Endothelial cell of umbilical vein (primary cell): Measurements from ENCODE around the gene PECR. TPM values are rescaled to one million over a fixed set of nuclear protein-coding genes. Genes with fewer than 3 reads are reported as not detected.

Experiments
- BruUV-seq: library from RNA; stranded (reverse); fragments of 400-500 nt; replicated peaks from 2 replicates; lab custom pipeline; 2021; lab: Mats Ljungman, UMichigan
- CTCF ChIA-PET: fragments of 300-600, 350-600 bp; sonication (Branson Sonifier 250); formaldehyde crosslinking; loops from one replicate; lab custom pipeline; 2021; ENCODE audit warnings: antibody characterized with exemption, inconsistent platforms; lab: Charles Lee
- POLR2A ChIA-PET: fragments of 300-600, 350-600 bp; sonication (Branson Sonifier 250); formaldehyde crosslinking; loops from one replicate; lab custom pipeline; 2021; ENCODE audit warnings: antibody characterized with exemption, inconsistent platforms; lab: Charles Lee
- DNase-seq: peaks from one replicate; pipeline ENCODE4 v3.0.0-alpha.2; 2011; ENCODE audit warnings: low read depth, low spot score
- FAIRE-seq: peaks from 2 replicates; lab custom pipeline; 2011; peaks lifted over from hg19 to GRCh38; lab: Jason Lieb, UNC
- H2AFZ ChIP-seq: 2 replicates; pipeline ENCODE4 v1.6.0; 2012; ENCODE audit warnings: low read depth, low read length, control low read depth, inconsistent platforms
- H3K27ac ChIP-seq: 2 replicates; pipeline ENCODE4 v1.5.1; 2011; ENCODE audit warnings: low read depth, mild to moderate bottlenecking, control low read depth, low read length, moderate library complexity; ENCODE audit not compliant: insufficient read depth
- H3K27me3 ChIP-seq, 2 experiments: 2 replicates each; pipeline versions ENCODE4 v1.6.0 to v1.6.1; 2011; ENCODE audit warnings: low read length in 2 of 2, mixed read lengths in 1 of 2; ENCODE audit not compliant: control insufficient read depth in 2 of 2, insufficient read depth in 2 of 2
- H3K36me3 ChIP-seq, 2 experiments: 2 replicates in 1 of 2; 3 replicates in 1 of 2; pipeline ENCODE4 v1.5.1; 2011; ENCODE audit warnings: low read length in 2 of 2, mild to moderate bottlenecking in 1 of 2, moderate library complexity in 1 of 2; ENCODE audit not compliant: control insufficient read depth in 2 of 2, insufficient read depth in 2 of 2; ENCODE audit errors: extremely low read depth in 1 of 2
- H3K4me1 ChIP-seq: 3 replicates; pipeline ENCODE4 v1.5.1; 2011; ENCODE audit warnings: mild to moderate bottlenecking, low read length; ENCODE audit not compliant: control insufficient read depth, insufficient read depth; ENCODE audit errors: extremely low read depth
- H3K4me2 ChIP-seq: 2 replicates; pipeline ENCODE4 v1.6.1; 2011; ENCODE audit warnings: low read length, control low read depth, mixed read lengths; ENCODE audit not compliant: insufficient read depth
- H3K4me3 ChIP-seq, 3 experiments: fragments of 200-600 bp in 1 of 3; sonication (generic), shearing (Covaris generic) in 1 of 3; replicated peaks in 1 of 3; 2 replicates each; pipeline ENCODE4 v1.5.1; 2011 to 2016; ENCODE audit warnings: control low read depth in 3 of 3, low read length in 3 of 3, mild to moderate bottlenecking in 2 of 3, inconsistent platforms in 1 of 3, low read depth in 1 of 3, moderate library complexity in 1 of 3; ENCODE audit not compliant: insufficient read depth in 1 of 3
- H3K79me2 ChIP-seq: 2 replicates; pipeline ENCODE4 v1.6.0; 2012; ENCODE audit warnings: low read length, inconsistent platforms; ENCODE audit not compliant: control insufficient read depth, insufficient read depth
- H3K9ac ChIP-seq: replicated peaks from 2 replicates; pipeline ENCODE3; 2011; ENCODE audit warnings: low read length, control low read depth; ENCODE audit not compliant: insufficient read depth; ENCODE audit errors: extremely low read depth
- H3K9me1 ChIP-seq: replicated peaks from 3 replicates; pipeline ENCODE4 v1.6.0; 2011; ENCODE audit warnings: mild to moderate bottlenecking, low read length; ENCODE audit not compliant: control insufficient read depth, insufficient read depth; ENCODE audit errors: extremely low read depth
- H3K9me3 ChIP-seq: replicated peaks from 2 replicates; pipeline ENCODE4 v1.5.1; 2012; ENCODE audit warnings: low read length, inconsistent platforms; ENCODE audit not compliant: control insufficient read depth, insufficient read depth
- H4K20me1 ChIP-seq: replicated peaks from 2 replicates; pipeline ENCODE3; 2011; ENCODE audit warnings: mild to moderate bottlenecking, low read length; ENCODE audit not compliant: control insufficient read depth, insufficient read depth; ENCODE audit errors: extremely low read depth
- EZH2 ChIP-seq: IDR thresholded peaks from 2 replicates; pipeline ENCODE4 v1.6.1; 2012; ENCODE audit warnings: borderline replicate concordance, low read depth, mild to moderate bottlenecking, moderate library complexity, low read length, inconsistent platforms; ENCODE audit not compliant: severe bottlenecking
- FOS ChIP-seq: IDR thresholded peaks from 2 replicates; pipeline ENCODE4 v1.6.1; 2011; ENCODE audit warnings: mild to moderate bottlenecking, low read length, moderate library complexity, borderline replicate concordance; ENCODE audit not compliant: insufficient read depth
- GATA2 ChIP-seq: IDR thresholded peaks from 2 replicates; pipeline ENCODE4 v1.7.0; 2011; ENCODE audit warnings: low read depth, mild to moderate bottlenecking, moderate library complexity, mixed read lengths, low read length; ENCODE audit not compliant: insufficient read length, insufficient read depth
- JUN ChIP-seq: IDR thresholded peaks from 2 replicates; pipeline ENCODE4 v1.6.1; 2011; ENCODE audit warnings: borderline replicate concordance, low read depth; ENCODE audit not compliant: insufficient read length, insufficient read depth
- MAX ChIP-seq: IDR thresholded peaks from 2 replicates; pipeline ENCODE4 v1.6.1; 2011; ENCODE audit not compliant: insufficient read depth, insufficient read length
- MYC ChIP-seq: IDR thresholded peaks from one replicate; pipeline ENCODE4 v1.6.1; 2011; ENCODE audit warnings: mild to moderate bottlenecking, low read depth, low read length
- POLR2A ChIP-seq: IDR thresholded peaks from 2 replicates; pipeline ENCODE4 v1.6.1; 2012; ENCODE audit warnings: low read depth, mild to moderate bottlenecking, control low read depth, low read length
- POLR2AphosphoS5 ChIP-seq: IDR thresholded peaks from 2 replicates; pipeline ENCODE4 v1.6.1; 2012; ENCODE audit warnings: low read depth, mild to moderate bottlenecking, control low read depth, low read length, moderate library complexity; ENCODE audit not compliant: insufficient read depth
- dilution Hi-C: fragments of 300-500 bp; cut with MboI; formaldehyde crosslinking; loops from one replicate; pipeline ENCODE4 v1.15.0; 2019; ENCODE audit warnings: low sequenced_read_pairs; ENCODE audit not compliant: extremely low pct_ligation_motif_present
- intact Hi-C: fragments of 100-400 bp; cut with micrococcal nuclease; formaldehyde crosslinking; loops from one replicate; pipeline ENCODE4 v1.10.0; 2022
- polyA plus RNA-seq, 4 experiments: library from polyadenylated mRNA; depleted of rRNA in 3 of 4; stranded (reverse) in 3 of 4; unstranded in 1 of 4; fragments of >200 nt; gene quantifications; 2 replicates each; pipeline versions ENCODE4 v1.2.1 to v1.2.3, GENCODE V29; 2011 to 2012; ENCODE audit warnings: missing spikeins in 1 of 4
- total RNA-seq: library from RNA; stranded (reverse); gene quantifications from 2 replicates; pipeline ENCODE4 v1.2.3, GENCODE V29; 2021
- TF ChIP-seq, protein P1 (sequence below), 2 donors: IDR thresholded peaks; 1 replicate in 1 of 2; 2 replicates in 1 of 2; pipeline ENCODE4 v1.5.1; 2011; ENCODE audit warnings: low read length in 2 of 2, mild to moderate bottlenecking in 2 of 2, moderate library complexity in 2 of 2, control low read depth in 1 of 2, inconsistent platforms in 1 of 2, low read depth in 1 of 2; ENCODE audit not compliant: insufficient read depth in 1 of 2; ENCODE audit errors: extremely low read depth in 1 of 2

Gene PECR
- total and polyA plus RNA-seq, 2 donors (not counting 3 experiments of a cell fraction or from before 2014, with no cell fraction given): 4.1 to 6.2 TPM

GRCh38 chr2:216126943-216127342 is 45.3 kb upstream of the PECR start:
- Histone ChIP-seq H3K4me1 (no peaks in the 10 kb centered on the region), H3K27ac (no peak overlapping the region), H3K36me3 (peaks cover 24 to 43% of the 10 kb centered on the region in 2 experiments), H3K4me2 (no peak overlapping the region), H2AFZ (no peak overlapping the region), H3K9me1 (no peaks in the 10 kb centered on the region), H4K20me1 (no peaks in the 10 kb centered on the region), H3K9me3 (no peaks in the 10 kb centered on the region), H3K27me3 (no peaks in the 10 kb centered on the region), H3K4me3 (no peak overlapping the region), H3K9ac (no peak overlapping the region), H3K79me2 (peaks cover 47% of the 10 kb centered on the region)
- dilution Hi-C loops (no loop called here), intact Hi-C loops (no loop called here)
- ChIA-PET CTCF (interaction anchor here (1.0 to 1.6 kb wide), 2 partner anchors 9 to 14 kb away, joined by 3 to 5 read pairs; no protein-coding TSS in a partner anchor), POLR2A (no interaction called here)
- DNase-seq (no peak), FAIRE-seq (no peak)
- TF ChIP-seq MAX (no peak), MYC (no peak), JUN (no peak), FOS (no peak), POLR2A (no peak), EZH2 (no peak)
- no TSS peak for BruUV-seq

- Histone ChIP-seq H3K4me1 (peaks cover 3% of the 10 kb centered on the region), H3K4me2 (no peak overlapping the region), H3K27me3 (no peaks in the 10 kb centered on the region), H3K4me3 (no peak overlapping the region), H3K36me3 (peaks cover 38 to 58% of the 10 kb centered on the region in 2 experiments), H2AFZ (no peak overlapping the region), H4K20me1 (no peaks in the 10 kb centered on the region), H3K79me2 (peaks cover 62% of the 10 kb centered on the region), H3K9me3 (no peaks in the 10 kb centered on the region), H3K27ac (no peak overlapping the region), H3K9ac (no peak overlapping the region), H3K9me1 (no peaks in the 10 kb centered on the region)
- TF ChIP-seq, protein P1, sequence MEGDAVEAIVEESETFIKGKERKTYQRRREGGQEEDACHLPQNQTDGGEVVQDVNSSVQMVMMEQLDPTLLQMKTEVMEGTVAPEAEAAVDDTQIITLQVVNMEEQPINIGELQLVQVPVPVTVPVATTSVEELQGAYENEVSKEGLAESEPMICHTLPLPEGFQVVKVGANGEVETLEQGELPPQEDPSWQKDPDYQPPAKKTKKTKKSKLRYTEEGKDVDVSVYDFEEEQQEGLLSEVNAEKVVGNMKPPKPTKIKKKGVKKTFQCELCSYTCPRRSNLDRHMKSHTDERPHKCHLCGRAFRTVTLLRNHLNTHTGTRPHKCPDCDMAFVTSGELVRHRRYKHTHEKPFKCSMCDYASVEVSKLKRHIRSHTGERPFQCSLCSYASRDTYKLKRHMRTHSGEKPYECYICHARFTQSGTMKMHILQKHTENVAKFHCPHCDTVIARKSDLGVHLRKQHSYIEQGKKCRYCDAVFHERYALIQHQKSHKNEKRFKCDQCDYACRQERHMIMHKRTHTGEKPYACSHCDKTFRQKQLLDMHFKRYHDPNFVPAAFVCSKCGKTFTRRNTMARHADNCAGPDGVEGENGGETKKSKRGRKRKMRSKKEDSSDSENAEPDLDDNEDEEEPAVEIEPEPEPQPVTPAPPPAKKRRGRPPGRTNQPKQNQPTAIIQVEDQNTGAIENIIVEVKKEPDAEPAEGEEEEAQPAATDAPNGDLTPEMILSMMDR (IDR thresholded peaks at IDR 0.05; ENCODE audit: extremely low read depth in 1 of 2, insufficient read depth in 1 of 2, low read depth in 1 of 2, low read length in 2 of 2): no peak
- no peak for TF ChIP-seq GATA2
- TF ChIP-seq JUN: no peak
- no peak for TF ChIP-seq POLR2AphosphoS5
- ChIA-PET POLR2A (no interaction called here), CTCF (interaction anchor here (1.2 kb wide), 1 partner anchor 20 kb away, joined by 3 read pairs; no protein-coding TSS in a partner anchor)
- dilution Hi-C loops: no loop called here
- DNase-seq (no peak), FAIRE-seq (no peak)
- no TSS peak for BruUV-seq
- intact Hi-C loops: loop anchor here (5.0 kb wide), 1 partner anchor 36 kb away; no protein-coding TSS in a partner anchor
Measured at GRCh38 chr2:216121255-216121654, 39.6 kb upstream of the PECR start.
